A549 (cell line): Measurements from ENCODE around the gene MCOLN1. TPM values are rescaled to one million over a fixed set of nuclear protein-coding genes. Genes with fewer than 3 reads are reported as not detected.

ENCODE experiments used
- ATAC-seq, 2 experiments: fragments of 200-7000 bp in 1 of 2; fragments of >200 bp in 1 of 2; cut with Nextera tagmentation in 1 of 2; cut with Tn5 transposase in 1 of 2; 3 replicates each; pipeline versions ENCODE4 v1.8.0 to v1.9.1; 2018 to 2020; ENCODE audit warnings: mild to moderate bottlenecking in 1 of 2, moderate library complexity in 1 of 2
- CTCF ChIA-PET: fragments of 300-600 bp; sonication (Branson Sonifier 250); formaldehyde crosslinking; extraction: SDS; loops from one replicate; lab custom pipeline; 2021; ENCODE audit warnings: antibody characterized with exemption, inconsistent platforms; lab: Yijun Ruan, JAX
- POLR2A ChIA-PET: fragments of 350-600 bp; formaldehyde crosslinking; extraction: SDS; loops from one replicate; lab custom pipeline; 2021; ENCODE audit warnings: antibody characterized with exemption, inconsistent platforms; lab: Yijun Ruan, JAX
- DNase-seq, 2 experiments: peaks; one replicate each; pipeline versions ENCODE4 v3.0.0 to v3.0.0-alpha.2; 2011 to 2016; ENCODE audit warnings: low read depth in 1 of 2, low spot score in 1 of 2
- FAIRE-seq: peaks from 2 replicates; lab custom pipeline; 2011; peaks lifted over from hg19 to GRCh38; lab: Jason Lieb, UNC
- H3K27ac ChIP-seq, 2 experiments: fragments of >200 bp; sonication (Bioruptor Twin); formaldehyde crosslinking; 3 replicates each; pipeline ENCODE4 v1.5.1; 2016 to 2017
- H3K4me1 ChIP-seq: fragments of >200 bp; sonication (Bioruptor Twin); formaldehyde crosslinking; 3 replicates; pipeline ENCODE4 v1.6.1; 2016
- H3K4me2 ChIP-seq: fragments of >200 bp; sonication (Bioruptor Twin); formaldehyde crosslinking; 3 replicates; pipeline ENCODE4 v1.6.1; 2016
- H3K4me3 ChIP-seq: fragments of >200 bp; sonication (Bioruptor Twin); formaldehyde crosslinking; 3 replicates; pipeline ENCODE4 v1.5.1; 2016
- H3K9me3 ChIP-seq: fragments of >200 bp; sonication (Bioruptor Twin); formaldehyde crosslinking; 3 replicates; pipeline ENCODE4 v1.6.1; 2016
- CBX8 ChIP-seq: fragments of 200-600 bp; sonication (generic); IDR thresholded peaks from 2 replicates; pipeline ENCODE4 v1.6.1; 2016
- EHMT2 ChIP-seq: fragments of 200-600 bp; sonication (generic); IDR thresholded peaks from 2 replicates; pipeline ENCODE4 v1.6.1; 2016; ENCODE audit warnings: antibody characterized with exemption, low read depth, mild to moderate bottlenecking, moderate library complexity
- ESRRA ChIP-seq: fragments of 150-350 bp; IDR thresholded peaks from 2 replicates; pipeline ENCODE4 v1.6.1; 2014; ENCODE audit warnings: mild to moderate bottlenecking, low read length, borderline replicate concordance
- FOSL2 ChIP-seq, 2 experiments: fragments of 450-650 bp in 1 of 2; fragments of >200 bp in 1 of 2; sonication (Bioruptor Twin) in 1 of 2; formaldehyde crosslinking; IDR thresholded peaks; 2 replicates each; pipeline versions ENCODE4 v1.5.0 to v1.6.1; 2016 to 2020; ENCODE audit warnings: mild to moderate bottlenecking in 1 of 2, moderate library complexity in 1 of 2
- JUN ChIP-seq, 2 experiments: fragments of >200 bp; sonication (Bioruptor Twin); formaldehyde crosslinking; IDR thresholded peaks; 2 replicates in 1 of 2; 3 replicates in 1 of 2; pipeline ENCODE4 v1.6.1; 2016 to 2017
- KDM1A ChIP-seq: fragments of 200-600 bp; sonication (generic); IDR thresholded peaks from 2 replicates; pipeline ENCODE4 v1.6.1; 2016; ENCODE audit warnings: low read depth, mild to moderate bottlenecking
- KDM5A ChIP-seq: fragments of 200-600 bp; sonication (generic); IDR thresholded peaks from 2 replicates; pipeline ENCODE4 v1.6.1; 2016; ENCODE audit warnings: antibody characterized with exemption, mild to moderate bottlenecking
- MYC ChIP-seq: IDR thresholded peaks from 2 replicates; pipeline ENCODE4 v1.6.1; 2012; ENCODE audit warnings: mild to moderate bottlenecking, inconsistent platforms, low read length, improper control_type of control experiment, borderline replicate concordance
- PBX3 ChIP-seq: IDR thresholded peaks from 2 replicates; pipeline ENCODE4 v1.6.1; 2012
- POLR2AphosphoS2 ChIP-seq: conservative IDR thresholded peaks from 2 replicates; pipeline ENCODE4 v1.6.1; 2012; ENCODE audit warnings: low read length, improper control_type of control experiment, inconsistent platforms
- RCOR1 ChIP-seq: fragments of 150-350 bp; IDR thresholded peaks from 2 replicates; pipeline ENCODE4 v1.6.1; 2014; ENCODE audit warnings: antibody characterized with exemption, low read length, low read depth
- RNF2 ChIP-seq: fragments of 200-600 bp; sonication (generic); IDR thresholded peaks from 2 replicates; pipeline ENCODE4 v1.6.1; 2016; ENCODE audit warnings: low read depth, mild to moderate bottlenecking, antibody characterized with exemption, moderate library complexity, borderline replicate concordance
- SMC3 ChIP-seq: fragments of >200 bp; sonication (Bioruptor Twin); formaldehyde crosslinking; IDR thresholded peaks from 3 replicates; pipeline ENCODE4 v1.6.1; 2018; ENCODE audit warnings: inconsistent platforms
- ZC3H11A ChIP-seq: fragments of 450-650 bp; IDR thresholded peaks from 2 replicates; pipeline ENCODE4 v1.6.1; 2014; ENCODE audit warnings: antibody characterized with exemption, mild to moderate bottlenecking
- ZSCAN20 ChIP-seq: fragments of 250-450 bp; sonication (Bioruptor Pico); IDR thresholded peaks from 2 replicates; pipeline ENCODE4 v1.8.0; 2022; ENCODE audit warnings: mild to moderate bottlenecking, moderate library complexity
- WGBS: methylation state at CpG from one replicate; pipeline ENCODE4 v1.1.6; 2017; ENCODE audit errors: missing lambda C conversion rate; 5-methylcytosine and 5-hydroxymethylcytosine counted together
- polyA plus RNA-seq, 4 experiments: library from polyadenylated mRNA; depleted of rRNA in 3 of 4; stranded (reverse); fragments of >200 nt; fragmentation: RNase III in 1 of 4; extraction: RNeasy Plus Mini Kit Qiagen cat#74134 plus additional on column Dnase treatment in 1 of 4; gene quantifications; 2 replicates in 3 of 4; 3 replicates in 1 of 4; pipeline ENCODE4 v1.2.3, GENCODE V29; 2011 to 2017
- TF ChIP-seq, protein P1 (sequence below): fragments of >200 bp; sonication (Bioruptor Twin); formaldehyde crosslinking; IDR thresholded peaks from 3 replicates; pipeline ENCODE4 v1.6.1; 2016
- TF ChIP-seq, protein P2 (sequence below): IDR thresholded peaks from 2 replicates; pipeline ENCODE4 v1.6.1; 2012; ENCODE audit warnings: low read depth, borderline replicate concordance
- TF ChIP-seq, protein P3 (sequence below): fragments of 250-450 bp; sonication (Bioruptor Pico); IDR thresholded peaks from 2 replicates; pipeline ENCODE4 v1.5.0; 2021; ENCODE audit warnings: mild to moderate bottlenecking, moderate library complexity, borderline replicate concordance

The MCOLN1 gene
- polyA plus RNA-seq, 2 of the 4 experiments (the other 2 are of a cell fraction): 13.1 to 13.4 TPM

DNA sequence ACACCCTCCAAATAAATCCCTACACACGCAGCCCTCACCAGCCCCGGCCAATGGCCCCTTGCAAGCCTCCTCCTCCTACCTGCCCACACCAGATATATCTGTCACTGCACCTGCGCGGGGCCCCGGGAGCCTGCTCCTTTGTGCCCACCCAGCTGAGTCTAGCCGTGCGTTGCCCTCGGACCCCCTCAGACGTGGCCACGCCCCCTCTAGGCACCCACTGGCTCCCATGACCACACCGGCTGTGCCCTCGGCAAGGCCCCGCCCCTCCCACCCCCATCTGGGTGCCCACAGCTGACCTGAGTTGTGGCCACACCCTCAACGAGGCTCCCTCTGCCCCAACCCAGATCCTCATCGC is 6.8 kb downstream of the MCOLN1 start:
- ATAC-seq (no peak), DNase-seq (no peak), FAIRE-seq (no peak)
- POLR2A ChIA-PET: no interaction called here
- Histone ChIP-seq H3K4me2 (no peak overlapping the region), H3K27ac (no peak overlapping the region), H3K4me1 (peaks cover 6% of the 10 kb centered on the region; the same call in 2 of the 3 replicates), H3K4me3 (no peak overlapping the region), H3K9me3 (no peaks in the 10 kb centered on the region)
- CTCF ChIA-PET: no interaction called here
- no peak for TF ChIP-seq RCOR1
- no peak for TF ChIP-seq EHMT2
- no peak for TF ChIP-seq ZC3H11A
- no peak for TF ChIP-seq ZSCAN20 (CRISPR knock-in tag)
- TF ChIP-seq, protein P1, sequence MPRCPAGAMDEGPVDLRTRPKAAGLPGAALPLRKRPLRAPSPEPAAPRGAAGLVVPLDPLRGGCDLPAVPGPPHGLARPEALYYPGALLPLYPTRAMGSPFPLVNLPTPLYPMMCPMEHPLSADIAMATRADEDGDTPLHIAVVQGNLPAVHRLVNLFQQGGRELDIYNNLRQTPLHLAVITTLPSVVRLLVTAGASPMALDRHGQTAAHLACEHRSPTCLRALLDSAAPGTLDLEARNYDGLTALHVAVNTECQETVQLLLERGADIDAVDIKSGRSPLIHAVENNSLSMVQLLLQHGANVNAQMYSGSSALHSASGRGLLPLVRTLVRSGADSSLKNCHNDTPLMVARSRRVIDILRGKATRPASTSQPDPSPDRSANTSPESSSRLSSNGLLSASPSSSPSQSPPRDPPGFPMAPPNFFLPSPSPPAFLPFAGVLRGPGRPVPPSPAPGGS: no peak
- no peak for TF ChIP-seq POLR2AphosphoS2
- TF ChIP-seq, protein P2, sequence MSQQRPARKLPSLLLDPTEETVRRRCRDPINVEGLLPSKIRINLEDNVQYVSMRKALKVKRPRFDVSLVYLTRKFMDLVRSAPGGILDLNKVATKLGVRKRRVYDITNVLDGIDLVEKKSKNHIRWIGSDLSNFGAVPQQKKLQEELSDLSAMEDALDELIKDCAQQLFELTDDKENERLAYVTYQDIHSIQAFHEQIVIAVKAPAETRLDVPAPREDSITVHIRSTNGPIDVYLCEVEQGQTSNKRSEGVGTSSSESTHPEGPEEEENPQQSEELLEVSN: no peak
- TF ChIP-seq KDM1A: no peak
- TF ChIP-seq PBX3: no peak
- no peak for TF ChIP-seq MYC
- no peak for TF ChIP-seq KDM5A
- no peak for TF ChIP-seq CBX8
- TF ChIP-seq JUN (IDR thresholded peaks at IDR 0.05): no peak
- TF ChIP-seq, protein P3, sequence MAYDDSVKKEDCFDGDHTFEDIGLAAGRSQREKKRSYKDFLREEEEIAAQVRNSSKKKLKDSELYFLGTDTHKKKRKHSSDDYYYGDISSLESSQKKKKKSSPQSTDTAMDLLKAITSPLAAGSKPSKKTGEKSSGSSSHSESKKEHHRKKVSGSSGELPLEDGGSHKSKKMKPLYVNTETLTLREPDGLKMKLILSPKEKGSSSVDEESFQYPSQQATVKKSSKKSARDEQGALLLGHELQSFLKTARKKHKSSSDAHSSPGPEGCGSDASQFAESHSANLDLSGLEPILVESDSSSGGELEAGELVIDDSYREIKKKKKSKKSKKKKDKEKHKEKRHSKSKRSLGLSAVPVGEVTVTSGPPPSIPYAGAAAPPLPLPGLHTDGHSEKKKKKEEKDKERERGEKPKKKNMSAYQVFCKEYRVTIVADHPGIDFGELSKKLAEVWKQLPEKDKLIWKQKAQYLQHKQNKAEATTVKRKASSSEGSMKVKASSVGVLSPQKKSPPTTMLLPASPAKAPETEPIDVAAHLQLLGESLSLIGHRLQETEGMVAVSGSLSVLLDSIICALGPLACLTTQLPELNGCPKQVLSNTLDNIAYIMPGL: no peak
- WGBS: 83% methylated on average over 6 of the region's 15 CpGs

- H3K27ac ChIP-seq: no peak overlapping the region
- H3K4me2 ChIP-seq: no peak overlapping the region
- WGBS: 91% methylated on average over 19 of the region's 33 CpGs
- H3K9me3 ChIP-seq: no peaks in the 10 kb centered on the region
- POLR2A ChIA-PET: no interaction called here
- FAIRE-seq (no peak), ATAC-seq (no peak), DNase-seq (no peak)
- H3K4me1 ChIP-seq: peaks cover 6% of the 10 kb centered on the region; the same call in 2 of the 3 replicates
- CTCF ChIA-PET: interaction anchor here (0.5 to 1.2 kb wide), 2 partner anchors 20 to 21 kb away, joined by 3 to 6 read pairs; no protein-coding TSS in a partner anchor
- no peak overlapping the region for H3K4me3 ChIP-seq
- 0 out of 2 replicates have a peak, but pooled peaks have one; percentile 42 for TF ChIP-seq ESRRA
- TF ChIP-seq FOSL2 (IDR thresholded peaks at IDR 0.05): no peak
- no peak for TF ChIP-seq FOSL2 (CRISPR knock-in tag; IDR thresholded peaks at IDR 0.05)
- TF ChIP-seq SMC3: no peak
- TF ChIP-seq RNF2: no peak
- TF ChIP-seq POLR2AphosphoS2: no peak
These were observed 7.4 kb downstream of the MCOLN1 start for GRCh38 chr19:7529610-7530490.
